ENCODE data around the gene PLXDC1. TPM values are rescaled to one million over a fixed set of nuclear protein-coding genes. Genes with fewer than 3 reads are reported as not detected.

PLXDC1 gene
- total and polyA plus RNA-seq, 2 of the 8 experiments (the other 6 are each of a cell fraction or from before 2014, with no cell fraction given): 4.1 to 14.6 TPM

DNA sequence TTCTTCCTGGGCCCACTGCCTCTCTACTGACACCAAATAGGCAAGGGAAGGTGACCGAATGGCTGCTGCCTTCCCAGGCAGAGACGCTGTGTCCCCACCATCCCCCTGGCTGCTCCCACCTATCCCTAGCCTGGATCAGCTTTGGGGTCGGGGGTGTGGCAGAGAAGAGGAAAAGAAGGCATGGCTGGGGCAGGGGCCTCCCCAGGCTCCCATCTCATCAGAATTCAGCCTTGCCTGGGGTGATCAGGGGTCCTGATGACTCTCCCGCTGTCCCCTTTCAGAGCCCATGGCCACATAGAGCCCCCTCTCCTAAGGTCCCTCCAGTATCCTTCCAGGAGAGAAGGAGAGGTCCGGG, 665 bp downstream of the PLXDC1 start:
- H3K4me3 ChIP-seq (ENCODE audit: extremely low read depth in 1 of 4, insufficient read depth in 2 of 4, low read depth in 3 of 4, low read length in 4 of 4): peak overlapping the region; percentile 43 to 83 (median 46); a peak in 7 of 8 replicates
- CTCF ChIA-PET (ENCODE audit: partially characterized antibody): interaction anchor here (0.5 to 10.1 kb wide), 11 partner anchors 13 to 187 kb away, joined by 3 to 163 read pairs (median 15); no protein-coding TSS in a partner anchor
- H3K27ac ChIP-seq (ENCODE audit: low read depth, low read length): no peak overlapping the region
- H2BK12ac ChIP-seq (ENCODE audit: low read depth, low read length): no peak overlapping the region
- no peak overlapping the region for H4K8ac ChIP-seq (ENCODE audit: extremely low read depth, insufficient read depth, low read length)
- no peaks in the 10 kb centered on the region for H3K9me3 ChIP-seq (ENCODE audit: insufficient read depth in 2 of 2, low read depth in 1 of 2, low read length in 1 of 2)
- no peaks in the 10 kb centered on the region for H4K20me1 ChIP-seq (replicated peaks in 1 of 2; ENCODE audit: control insufficient read depth in 1 of 2, insufficient read depth in 2 of 2, low read length in 2 of 2)
- no peak overlapping the region for H2BK20ac ChIP-seq (ENCODE audit: low read length)
- FAIRE-seq: no peak
- H3K56ac ChIP-seq (replicated peaks; ENCODE audit: insufficient read length, low read depth, low read length): no peak overlapping the region
- no peaks in the 10 kb centered on the region for H3K36me3 ChIP-seq (ENCODE audit: control insufficient read depth in 2 of 4, insufficient read depth in 4 of 4, low read length in 3 of 4)
- H3K27me3 ChIP-seq (replicated peaks in 1 of 4; ENCODE audit: control insufficient read depth in 3 of 4, extremely low read depth in 1 of 4, insufficient read depth in 3 of 4, low read length in 3 of 4): peaks cover 3 to 18% (median 15%) of the 10 kb centered on the region in 4 experiments
- H3K4me1 ChIP-seq (replicated peaks in 1 of 4; ENCODE audit: control insufficient read depth in 3 of 4, insufficient read depth in 4 of 4, low read length in 3 of 4): peaks cover 0 to 20% (median 6%) of the 10 kb centered on the region in 4 experiments; a peak in 4 of 7 replicates
- H3K23me2 ChIP-seq (ENCODE audit: low read depth, low read length): peaks cover 26% of the 10 kb centered on the region
- no peak overlapping the region for H3K14ac ChIP-seq (ENCODE audit: insufficient read length)
- no peak overlapping the region for H2BK120ac ChIP-seq (replicated peaks; ENCODE audit: low read depth, low read length)
- POLR2A ChIA-PET (ENCODE audit: partially characterized antibody): interaction anchor here (1.1 to 1.4 kb wide), 3 partner anchors 26 to 51 kb away, joined by 3 to 4 read pairs (median 3); partner anchors contain the start of gene RPL19
- 16% methylated on average over 4 of the region's 5 CpGs; no CpG with 5 or more reads in 1 of the 2 experiments for WGBS, 2 experiments (ENCODE audit: extremely low coverage in 1 of 2, insufficient coverage in 1 of 2, insufficient read length in 1 of 2, insufficient replicate concordance in 2 of 2, low coverage in 1 of 2, low lambda C conversion rate in 2 of 2, missing lambda C conversion rate in 1 of 2)
- 0 out of 2 replicates have a peak overlapping the region, but pooled peaks have one; percentile 18 for H2AFZ ChIP-seq (ENCODE audit: low read length)
- no peak for DNase-seq (ENCODE audit: low read depth in 1 of 2, low spot score in 2 of 2)
- H3K79me1 ChIP-seq (ENCODE audit: low read depth, low read length): no peaks in the 10 kb centered on the region
- H3K4me2 ChIP-seq (ENCODE audit: insufficient read depth in 1 of 2, low read depth in 2 of 2, low read length in 2 of 2): peak overlapping the region; percentile 53 to 95
- no peak overlapping the region for H4K91ac ChIP-seq (replicated peaks; ENCODE audit: insufficient read length, low read length)
- no peak overlapping the region for H3K23ac ChIP-seq (ENCODE audit: insufficient read length)
- no peak overlapping the region for H3K9ac ChIP-seq (replicated peaks in 1 of 4; ENCODE audit: extremely low read depth in 1 of 4, low read depth in 3 of 4, low read length in 3 of 4)
- no peak overlapping the region for H2BK15ac ChIP-seq (ENCODE audit: low read length)
- no peak overlapping the region for H4K5ac ChIP-seq (ENCODE audit: insufficient read length, low read depth, low read length)
- no peak overlapping the region; the same call in 1 of the 2 replicates for H3K18ac ChIP-seq (ENCODE audit: extremely low read depth, low read length)
- no peak overlapping the region for H3K4ac ChIP-seq (replicated peaks; ENCODE audit: insufficient read length, low read depth, low read length)
- no peak overlapping the region for H2AK5ac ChIP-seq (ENCODE audit: low read depth, low read length)
- TF ChIP-seq GABPA (IDR thresholded peaks at IDR 0.05; ENCODE audit: borderline replicate concordance, insufficient read depth, low read length) (no peak), EZH2 (IDR thresholded peaks at IDR 0.05; ENCODE audit: low read depth, low read length, severe bottlenecking) (peak; percentile 48)
- H2BK5ac ChIP-seq (ENCODE audit: low read depth, low read length): no peak overlapping the region
- H3K79me2 ChIP-seq (ENCODE audit: control insufficient read depth in 1 of 2, insufficient read depth in 2 of 2, low read length in 2 of 2): no peaks in the 10 kb centered on the region

All from H1 (cell line).